ENCODE data around the gene C16orf74. TPM values are rescaled to one million over a fixed set of nuclear protein-coding genes. Genes with fewer than 3 reads are reported as not detected.

C16orf74 gene
- total and polyA plus RNA-seq, 2 donors (not counting 1 experiment from before 2014, with no cell fraction given), result 73.0 to 83.3 TPM

DNA sequence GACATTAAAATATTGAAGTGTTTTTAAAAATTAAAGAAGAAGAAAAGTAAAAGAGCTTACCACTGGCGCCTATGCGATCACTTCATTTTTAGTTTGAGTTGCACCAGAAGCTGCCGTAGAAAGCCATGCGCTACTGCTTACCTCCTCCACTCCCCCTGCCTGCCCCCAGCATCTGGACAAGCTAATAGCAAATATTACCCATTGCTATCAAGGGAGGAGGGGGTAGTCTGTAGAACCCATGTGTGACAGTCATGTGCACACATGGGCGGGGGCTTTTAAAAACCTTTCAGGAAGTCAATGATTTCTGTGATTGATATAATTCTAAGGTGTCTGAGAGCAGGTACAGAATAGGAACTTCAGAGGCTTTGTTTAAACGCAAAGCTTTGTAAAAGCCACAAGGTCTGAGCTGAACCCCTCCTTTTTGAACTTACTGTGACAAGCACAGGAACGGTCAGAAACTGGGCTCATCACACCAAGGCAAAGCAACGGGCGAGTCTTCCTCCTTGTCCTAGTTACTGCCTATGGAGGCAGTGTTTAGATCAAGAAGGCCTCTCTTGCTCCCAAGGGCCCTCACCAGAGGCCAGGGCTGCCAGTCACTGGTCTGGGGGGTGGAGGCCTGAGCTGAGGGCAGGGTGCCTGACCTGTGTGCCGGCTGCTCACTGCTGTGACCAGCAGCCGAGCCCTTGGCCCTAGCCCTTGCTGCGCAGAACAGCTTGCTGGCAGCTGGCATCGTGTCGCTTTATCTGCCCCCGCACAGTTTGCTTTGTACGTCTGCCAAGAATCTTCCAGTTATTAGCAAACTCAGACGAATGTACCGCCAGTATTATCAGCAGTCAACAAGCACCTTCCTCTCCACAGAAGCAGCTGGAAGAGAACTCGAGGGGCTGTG is 77.1 kb downstream of the C16orf74 start:
- Mint-ChIP-seq H3K27ac (peak overlapping the region; percentile 57), H3K4me3 (no peak overlapping the region), H3K4me1 (no peaks in the 10 kb centered on the region), H3K9me3 (ENCODE audit: insufficient read depth) (no peaks in the 10 kb centered on the region), H3K27me3 (no peaks in the 10 kb centered on the region)
- intact Hi-C loops (cut with micrococcal nuclease), result no loop called here
- WGBS (ENCODE audit: insufficient coverage), result 90% methylated on average over 14 of the region's 19 CpGs
- Histone ChIP-seq H3K4me3 (ENCODE audit: control extremely low read depth in 1 of 5, extremely low read depth in 1 of 5, insufficient read depth in 1 of 5, low read depth in 2 of 5, low read length in 4 of 5) (no peak overlapping the region), H3K9ac (ENCODE audit: low read length) (no peak overlapping the region), H3K9me3 (ENCODE audit: control extremely low read depth in 1 of 3, control insufficient read depth in 2 of 3, insufficient read depth in 1 of 3, low read length in 2 of 3) (no peaks in the 10 kb centered on the region), H3K27me3 (replicated peaks in 1 of 4; ENCODE audit: control extremely low read depth in 1 of 4, control insufficient read depth in 3 of 4, insufficient read depth in 4 of 4, low read length in 3 of 4) (no peaks in the 10 kb centered on the region), H3K27ac (ENCODE audit: low read length in 2 of 2) (no peak overlapping the region), H3K79me2 (ENCODE audit: control insufficient read depth, insufficient read depth, low read length) (no peaks in the 10 kb centered on the region), H2AFZ (ENCODE audit: insufficient read depth, low read depth, low read length, poor library complexity, severe bottlenecking) (no peak overlapping the region), H3K36me3 (replicated peaks in 1 of 2; ENCODE audit: control extremely low read depth in 1 of 2, control insufficient read depth in 1 of 2, extremely low read depth in 1 of 2, insufficient read depth in 2 of 2, low read length in 1 of 2) (peaks cover 1 to 68% of the 10 kb centered on the region in 2 experiments), H3K4me2 (replicated peaks; ENCODE audit: low read depth, low read length, poor library complexity, severe bottlenecking) (no peak overlapping the region), H3K4me1 (ENCODE audit: control insufficient read depth in 2 of 2, insufficient read depth in 2 of 2, low read length in 2 of 2) (no peaks in the 10 kb centered on the region), H4K20me1 (ENCODE audit: control insufficient read depth, insufficient read depth, low read length, poor library complexity, severe bottlenecking) (peaks cover 16% of the 10 kb centered on the region)
- ATAC-seq (ENCODE audit: low read depth) (no peak), DNase-seq (no peak)
- CTCF ChIA-PET, result interaction anchor here (0.9 to 9.6 kb wide), 6 partner anchors 12 to 148 kb away, joined by 3 to 61 read pairs (median 6); no protein-coding TSS in a partner anchor
- TF ChIP-seq, protein P1, sequence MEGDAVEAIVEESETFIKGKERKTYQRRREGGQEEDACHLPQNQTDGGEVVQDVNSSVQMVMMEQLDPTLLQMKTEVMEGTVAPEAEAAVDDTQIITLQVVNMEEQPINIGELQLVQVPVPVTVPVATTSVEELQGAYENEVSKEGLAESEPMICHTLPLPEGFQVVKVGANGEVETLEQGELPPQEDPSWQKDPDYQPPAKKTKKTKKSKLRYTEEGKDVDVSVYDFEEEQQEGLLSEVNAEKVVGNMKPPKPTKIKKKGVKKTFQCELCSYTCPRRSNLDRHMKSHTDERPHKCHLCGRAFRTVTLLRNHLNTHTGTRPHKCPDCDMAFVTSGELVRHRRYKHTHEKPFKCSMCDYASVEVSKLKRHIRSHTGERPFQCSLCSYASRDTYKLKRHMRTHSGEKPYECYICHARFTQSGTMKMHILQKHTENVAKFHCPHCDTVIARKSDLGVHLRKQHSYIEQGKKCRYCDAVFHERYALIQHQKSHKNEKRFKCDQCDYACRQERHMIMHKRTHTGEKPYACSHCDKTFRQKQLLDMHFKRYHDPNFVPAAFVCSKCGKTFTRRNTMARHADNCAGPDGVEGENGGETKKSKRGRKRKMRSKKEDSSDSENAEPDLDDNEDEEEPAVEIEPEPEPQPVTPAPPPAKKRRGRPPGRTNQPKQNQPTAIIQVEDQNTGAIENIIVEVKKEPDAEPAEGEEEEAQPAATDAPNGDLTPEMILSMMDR (IDR thresholded peaks at IDR 0.05), result no peak
- no peak for TF ChIP-seq EZH2 (IDR thresholded peaks at IDR 0.05; ENCODE audit: borderline replicate concordance, insufficient read depth, low read depth, low read length, poor library complexity, severe bottlenecking)
- POLR2A ChIA-PET, result no interaction called here

DNA sequence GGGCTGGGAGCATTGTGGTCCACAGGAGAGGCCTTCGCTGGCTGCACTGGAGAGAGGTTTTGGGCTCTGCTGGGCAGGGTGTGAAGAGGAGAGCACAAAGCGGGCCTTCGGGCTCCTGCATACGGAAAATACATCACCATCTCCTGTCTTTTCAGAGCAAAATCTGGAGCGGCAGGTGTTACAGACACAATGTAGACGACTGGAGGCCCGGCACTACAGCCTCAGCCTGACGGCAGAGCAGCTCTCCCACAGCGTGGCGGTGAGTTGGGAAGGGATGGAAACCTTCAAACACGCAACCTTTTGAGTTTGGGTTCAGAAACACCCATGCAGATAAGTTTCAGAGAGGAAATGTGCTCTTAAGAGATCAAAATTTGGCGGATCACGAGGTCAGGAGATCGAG is 80.1 kb downstream of the C16orf74 start:
- TF ChIP-seq, protein P1 (IDR thresholded peaks at IDR 0.05), result no peak
- TF ChIP-seq EZH2 (IDR thresholded peaks at IDR 0.05; ENCODE audit: borderline replicate concordance, insufficient read depth, low read depth, low read length, poor library complexity, severe bottlenecking), result no peak
- CTCF ChIA-PET, result no interaction called here
- no peaks in the 10 kb centered on the region for H3K27me3 Mint-ChIP-seq

More for the DNA sequence above, 80.1 kb downstream of the C16orf74 start:
- no peaks in the 10 kb centered on the region for H3K9me3 Mint-ChIP-seq (ENCODE audit: insufficient read depth)
- Histone ChIP-seq H3K79me2 (ENCODE audit: control insufficient read depth, insufficient read depth, low read length) (peaks cover 4% of the 10 kb centered on the region), H3K9me3 (ENCODE audit: control extremely low read depth in 1 of 3, control insufficient read depth in 2 of 3, insufficient read depth in 1 of 3, low read length in 2 of 3) (no peaks in the 10 kb centered on the region), H3K4me2 (replicated peaks; ENCODE audit: low read depth, low read length, poor library complexity, severe bottlenecking) (no peak overlapping the region), H2AFZ (ENCODE audit: insufficient read depth, low read depth, low read length, poor library complexity, severe bottlenecking) (no peak overlapping the region), H3K4me3 (ENCODE audit: control extremely low read depth in 1 of 5, extremely low read depth in 1 of 5, insufficient read depth in 1 of 5, low read depth in 2 of 5, low read length in 4 of 5) (no peak overlapping the region), H3K36me3 (replicated peaks in 1 of 2; ENCODE audit: control extremely low read depth in 1 of 2, control insufficient read depth in 1 of 2, extremely low read depth in 1 of 2, insufficient read depth in 2 of 2, low read length in 1 of 2) (peaks cover 1 to 79% of the 10 kb centered on the region in 2 experiments), H3K27ac (ENCODE audit: low read length in 2 of 2) (no peak overlapping the region), H3K9ac (ENCODE audit: low read length) (no peak overlapping the region), H3K4me1 (ENCODE audit: control insufficient read depth in 2 of 2, insufficient read depth in 2 of 2, low read length in 2 of 2) (no peaks in the 10 kb centered on the region), H4K20me1 (ENCODE audit: control insufficient read depth, insufficient read depth, low read length, poor library complexity, severe bottlenecking) (peaks cover 25% of the 10 kb centered on the region), H3K27me3 (replicated peaks in 1 of 4; ENCODE audit: control extremely low read depth in 1 of 4, control insufficient read depth in 3 of 4, insufficient read depth in 4 of 4, low read length in 3 of 4) (no peaks in the 10 kb centered on the region)
- ATAC-seq (ENCODE audit: low read depth) (no peak), DNase-seq (no peak)
- 90% methylated on average over 11 of the region's 14 CpGs for WGBS (ENCODE audit: insufficient coverage)
- intact Hi-C loops (cut with micrococcal nuclease), result no loop called here
- H3K4me1 Mint-ChIP-seq, result no peaks in the 10 kb centered on the region
- no peak overlapping the region for H3K27ac Mint-ChIP-seq
- H3K4me3 Mint-ChIP-seq, result no peak overlapping the region
- POLR2A ChIA-PET, result interaction anchor here (0.7 kb wide), 1 partner anchor 127 kb away, joined by 3 read pairs; no protein-coding TSS in a partner anchor

Data from B cell (primary cell).